ENCODE measurements around the gene ATG101. TPM values are rescaled to one million over a fixed set of nuclear protein-coding genes. Genes with fewer than 3 reads are reported as not detected.

ATG101 gene
- total and polyA plus RNA-seq, 2 of the 13 experiments (the other 11 are each of a cell fraction or from before 2014, with no cell fraction given): 58.2 to 67.7 TPM

DNA sequence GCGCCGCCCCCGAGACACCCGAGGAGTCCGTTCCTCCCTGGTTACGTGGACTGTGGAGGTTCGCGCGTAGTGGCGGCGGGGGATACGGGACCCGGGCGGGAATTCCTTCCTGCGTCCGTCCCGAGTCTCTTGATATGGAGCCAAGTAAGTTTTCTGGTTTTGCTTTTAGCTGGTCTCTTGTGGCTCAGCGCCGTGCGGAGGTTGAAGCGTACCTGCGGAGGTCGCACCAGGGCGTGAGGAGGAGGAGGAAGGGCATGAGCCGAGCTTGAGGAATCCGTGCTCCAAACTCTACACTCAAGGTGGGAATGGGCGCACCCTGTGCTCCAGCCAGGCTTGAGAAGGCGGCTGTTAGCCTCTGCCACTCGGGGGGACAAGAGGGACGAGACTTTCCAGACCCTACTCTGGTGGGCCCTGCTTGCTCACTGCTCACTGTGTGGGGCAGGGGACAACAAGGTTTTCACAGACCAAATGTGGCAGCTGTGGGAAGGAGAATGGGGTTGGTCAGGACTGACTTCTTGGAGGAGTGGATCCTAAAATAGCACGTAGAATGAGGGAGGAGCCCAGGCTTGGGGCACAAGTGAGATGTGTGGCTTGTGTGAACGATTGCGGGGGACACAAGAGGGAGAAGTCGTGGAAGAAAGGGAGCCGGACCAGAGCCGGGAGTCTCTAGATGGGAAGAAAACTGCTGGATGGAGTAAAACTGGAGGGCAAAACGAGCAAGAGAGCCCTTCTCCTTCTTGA, 577 bp downstream of the ATG101 start (continued):
- TF ChIP-seq, protein P1, sequence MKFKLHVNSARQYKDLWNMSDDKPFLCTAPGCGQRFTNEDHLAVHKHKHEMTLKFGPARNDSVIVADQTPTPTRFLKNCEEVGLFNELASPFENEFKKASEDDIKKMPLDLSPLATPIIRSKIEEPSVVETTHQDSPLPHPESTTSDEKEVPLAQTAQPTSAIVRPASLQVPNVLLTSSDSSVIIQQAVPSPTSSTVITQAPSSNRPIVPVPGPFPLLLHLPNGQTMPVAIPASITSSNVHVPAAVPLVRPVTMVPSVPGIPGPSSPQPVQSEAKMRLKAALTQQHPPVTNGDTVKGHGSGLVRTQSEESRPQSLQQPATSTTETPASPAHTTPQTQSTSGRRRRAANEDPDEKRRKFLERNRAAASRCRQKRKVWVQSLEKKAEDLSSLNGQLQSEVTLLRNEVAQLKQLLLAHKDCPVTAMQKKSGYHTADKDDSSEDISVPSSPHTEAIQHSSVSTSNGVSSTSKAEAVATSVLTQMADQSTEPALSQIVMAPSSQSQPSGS (CRISPR knock-in tag; IDR thresholded peaks at IDR 0.05): no peak
- TF ChIP-seq RBAK (CRISPR knock-in tag; IDR thresholded peaks at IDR 0.05): no peak
- no peak for TF ChIP-seq CBFB (CRISPR knock-in tag; IDR thresholded peaks at IDR 0.05)
- TF ChIP-seq KLF6 (CRISPR knock-in tag; IDR thresholded peaks at IDR 0.05): no peak
- TF ChIP-seq MIER3 (CRISPR knock-in tag; IDR thresholded peaks at IDR 0.05; ENCODE audit: borderline replicate concordance): no peak
- TF ChIP-seq, protein P2, sequence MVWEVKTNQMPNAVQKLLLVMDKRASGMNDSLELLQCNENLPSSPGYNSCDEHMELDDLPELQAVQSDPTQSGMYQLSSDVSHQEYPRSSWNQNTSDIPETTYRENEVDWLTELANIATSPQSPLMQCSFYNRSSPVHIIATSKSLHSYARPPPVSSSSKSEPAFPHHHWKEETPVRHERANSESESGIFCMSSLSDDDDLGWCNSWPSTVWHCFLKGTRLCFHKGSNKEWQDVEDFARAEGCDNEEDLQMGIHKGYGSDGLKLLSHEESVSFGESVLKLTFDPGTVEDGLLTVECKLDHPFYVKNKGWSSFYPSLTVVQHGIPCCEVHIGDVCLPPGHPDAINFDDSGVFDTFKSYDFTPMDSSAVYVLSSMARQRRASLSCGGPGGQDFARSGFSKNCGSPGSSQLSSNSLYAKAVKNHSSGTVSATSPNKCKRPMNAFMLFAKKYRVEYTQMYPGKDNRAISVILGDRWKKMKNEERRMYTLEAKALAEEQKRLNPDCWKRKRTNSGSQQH (CRISPR knock-in tag; IDR thresholded peaks at IDR 0.05; ENCODE audit: low read depth): no peak
- TF ChIP-seq HNF4A (CRISPR knock-in tag; IDR thresholded peaks at IDR 0.05): no peak
- TF ChIP-seq KLF9 (CRISPR knock-in tag; IDR thresholded peaks at IDR 0.05; ENCODE audit: low read depth): no peak
- TF ChIP-seq SMAD9 (CRISPR knock-in tag; IDR thresholded peaks at IDR 0.05): no peak
- TF ChIP-seq CHD2 (IDR thresholded peaks at IDR 0.05; ENCODE audit: low read depth, low read length): no peak
- TF ChIP-seq GABPA (IDR thresholded peaks at IDR 0.05; ENCODE audit: low read depth, low read length): no peak
- TF ChIP-seq GABPA (CRISPR knock-in tag; IDR thresholded peaks at IDR 0.05; ENCODE audit: low read depth): no peak
- TF ChIP-seq ZKSCAN8 (CRISPR knock-in tag; IDR thresholded peaks at IDR 0.05; ENCODE audit: borderline replicate concordance): no peak
- TF ChIP-seq ZNF747 (CRISPR knock-in tag; IDR thresholded peaks at IDR 0.05; ENCODE audit: borderline replicate concordance): no peak
- no peak for TF ChIP-seq HHEX (CRISPR knock-in tag; IDR thresholded peaks at IDR 0.05)
- TF ChIP-seq, protein P3, sequence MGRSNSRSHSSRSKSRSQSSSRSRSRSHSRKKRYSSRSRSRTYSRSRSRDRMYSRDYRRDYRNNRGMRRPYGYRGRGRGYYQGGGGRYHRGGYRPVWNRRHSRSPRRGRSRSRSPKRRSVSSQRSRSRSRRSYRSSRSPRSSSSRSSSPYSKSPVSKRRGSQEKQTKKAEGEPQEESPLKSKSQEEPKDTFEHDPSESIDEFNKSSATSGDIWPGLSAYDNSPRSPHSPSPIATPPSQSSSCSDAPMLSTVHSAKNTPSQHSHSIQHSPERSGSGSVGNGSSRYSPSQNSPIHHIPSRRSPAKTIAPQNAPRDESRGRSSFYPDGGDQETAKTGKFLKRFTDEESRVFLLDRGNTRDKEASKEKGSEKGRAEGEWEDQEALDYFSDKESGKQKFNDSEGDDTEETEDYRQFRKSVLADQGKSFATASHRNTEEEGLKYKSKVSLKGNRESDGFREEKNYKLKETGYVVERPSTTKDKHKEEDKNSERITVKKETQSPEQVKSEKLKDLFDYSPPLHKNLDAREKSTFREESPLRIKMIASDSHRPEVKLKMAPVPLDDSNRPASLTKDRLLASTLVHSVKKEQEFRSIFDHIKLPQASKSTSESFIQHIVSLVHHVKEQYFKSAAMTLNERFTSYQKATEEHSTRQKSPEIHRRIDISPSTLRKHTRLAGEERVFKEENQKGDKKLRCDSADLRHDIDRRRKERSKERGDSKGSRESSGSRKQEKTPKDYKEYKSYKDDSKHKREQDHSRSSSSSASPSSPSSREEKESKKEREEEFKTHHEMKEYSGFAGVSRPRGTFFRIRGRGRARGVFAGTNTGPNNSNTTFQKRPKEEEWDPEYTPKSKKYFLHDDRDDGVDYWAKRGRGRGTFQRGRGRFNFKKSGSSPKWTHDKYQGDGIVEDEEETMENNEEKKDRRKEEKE (IDR thresholded peaks at IDR 0.05): no peak
- no peak for TF ChIP-seq ZNF891 (CRISPR knock-in tag; IDR thresholded peaks at IDR 0.05)
- no peak for TF ChIP-seq FIP1L1 (IDR thresholded peaks at IDR 0.05; ENCODE audit: borderline replicate concordance, insufficient read depth, low read depth, low read length)
- TF ChIP-seq, protein P4, sequence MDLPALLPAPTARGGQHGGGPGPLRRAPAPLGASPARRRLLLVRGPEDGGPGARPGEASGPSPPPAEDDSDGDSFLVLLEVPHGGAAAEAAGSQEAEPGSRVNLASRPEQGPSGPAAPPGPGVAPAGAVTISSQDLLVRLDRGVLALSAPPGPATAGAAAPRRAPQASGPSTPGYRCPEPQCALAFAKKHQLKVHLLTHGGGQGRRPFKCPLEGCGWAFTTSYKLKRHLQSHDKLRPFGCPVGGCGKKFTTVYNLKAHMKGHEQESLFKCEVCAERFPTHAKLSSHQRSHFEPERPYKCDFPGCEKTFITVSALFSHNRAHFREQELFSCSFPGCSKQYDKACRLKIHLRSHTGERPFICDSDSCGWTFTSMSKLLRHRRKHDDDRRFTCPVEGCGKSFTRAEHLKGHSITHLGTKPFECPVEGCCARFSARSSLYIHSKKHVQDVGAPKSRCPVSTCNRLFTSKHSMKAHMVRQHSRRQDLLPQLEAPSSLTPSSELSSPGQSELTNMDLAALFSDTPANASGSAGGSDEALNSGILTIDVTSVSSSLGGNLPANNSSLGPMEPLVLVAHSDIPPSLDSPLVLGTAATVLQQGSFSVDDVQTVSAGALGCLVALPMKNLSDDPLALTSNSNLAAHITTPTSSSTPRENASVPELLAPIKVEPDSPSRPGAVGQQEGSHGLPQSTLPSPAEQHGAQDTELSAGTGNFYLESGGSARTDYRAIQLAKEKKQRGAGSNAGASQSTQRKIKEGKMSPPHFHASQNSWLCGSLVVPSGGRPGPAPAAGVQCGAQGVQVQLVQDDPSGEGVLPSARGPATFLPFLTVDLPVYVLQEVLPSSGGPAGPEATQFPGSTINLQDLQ (CRISPR knock-in tag; IDR thresholded peaks at IDR 0.05): no peak
- no peak for TF ChIP-seq ZNF24 (IDR thresholded peaks at IDR 0.05)
- no peak for TF ChIP-seq ZNF10 (CRISPR knock-in tag; IDR thresholded peaks at IDR 0.05; ENCODE audit: borderline replicate concordance, low read depth)
- TF ChIP-seq ADNP (CRISPR knock-in tag; IDR thresholded peaks at IDR 0.05): no peak

Data from HepG2 (cell line).